ENCODE results near the gene SLC52A1. TPM values are rescaled to one million over a fixed set of nuclear protein-coding genes. Genes with fewer than 3 reads are reported as not detected.
A peak's percentile ranks its signal among the peaks of the same experiment; 100 is the strongest.

The SLC52A1 gene
- total RNA-seq, 4 donors from 2014 or later, result not detected

DNA sequence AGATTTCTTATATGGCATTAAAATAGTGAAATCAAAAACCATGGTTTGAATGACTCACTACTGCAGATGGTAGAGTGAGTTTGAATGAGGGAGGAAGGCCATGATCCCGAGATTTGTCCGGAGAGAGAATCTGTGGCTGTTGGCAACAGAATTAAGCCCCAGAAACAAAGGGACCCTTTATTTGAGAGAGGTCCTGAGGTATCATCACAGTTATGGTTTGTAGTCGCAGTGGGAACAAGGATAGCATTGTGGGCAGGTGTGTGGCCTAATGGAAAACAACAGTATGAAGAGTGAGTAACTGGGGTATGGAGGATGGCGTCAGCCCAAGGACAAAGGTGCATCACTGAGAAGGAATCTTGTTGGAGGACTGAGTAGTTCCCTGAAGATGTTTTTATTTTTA, 34.5 kb upstream of the SLC52A1 start:
- Histone ChIP-seq H3K9me3 (no peaks in the 10 kb centered on the region), H3K4me1 (no peaks in the 10 kb centered on the region), H3K36me3 (no peaks in the 10 kb centered on the region), H3K4me3 (no peak overlapping the region), H3K27me3 (no peaks in the 10 kb centered on the region), H3K27ac (no peak overlapping the region)
- WGBS, 2 donors, result 46 to 47% methylated on average over 4 of the region's 4 CpGs
- peak in 1 of 2 donors; percentile 27 for DNase-seq (ENCODE audit: low spot score in 2 of 2)
- no peak for TF ChIP-seq EP300 (IDR thresholded peaks at IDR 0.05)
- no peak for TF ChIP-seq CTCF (IDR thresholded peaks at IDR 0.05)
- TF ChIP-seq POLR2A (IDR thresholded peaks at IDR 0.05), result no peak

GRCh38 chr17:5068236-5068635, 33.0 kb upstream of the SLC52A1 start:
- H3K4me1 ChIP-seq, result no peaks in the 10 kb centered on the region
- no peaks in the 10 kb centered on the region for H3K9me3 ChIP-seq
- H3K36me3 ChIP-seq, result no peaks in the 10 kb centered on the region
- WGBS, 2 donors, result 85 to 89% methylated on average over 3 of the region's 3 CpGs
- no peak overlapping the region for H3K4me3 ChIP-seq
- H3K27me3 ChIP-seq, result no peaks in the 10 kb centered on the region
- TF ChIP-seq EP300 (IDR thresholded peaks at IDR 0.05) (no peak), POLR2A (IDR thresholded peaks at IDR 0.05) (no peak), CTCF (IDR thresholded peaks at IDR 0.05) (no peak)
- no peak for DNase-seq (ENCODE audit: low spot score in 2 of 2)
- no peak overlapping the region for H3K27ac ChIP-seq

- Histone ChIP-seq H3K4me1 (no peaks in the 10 kb centered on the region), H3K27me3 (no peaks in the 10 kb centered on the region), H3K27ac (no peak overlapping the region), H3K9me3 (no peaks in the 10 kb centered on the region), H3K4me3 (no peak overlapping the region), H3K36me3 (no peaks in the 10 kb centered on the region)
- DNase-seq (ENCODE audit: low spot score in 2 of 2), result no peak
- TF ChIP-seq EP300 (IDR thresholded peaks at IDR 0.05) (no peak), POLR2A (IDR thresholded peaks at IDR 0.05) (no peak), CTCF (IDR thresholded peaks at IDR 0.05) (no peak)
- 38 to 43% methylated on average over 1 of the region's 1 CpG for WGBS, 2 donors
Observed at GRCh38 chr17:5065227-5065744, 30.1 kb upstream of the SLC52A1 start.

DNA sequence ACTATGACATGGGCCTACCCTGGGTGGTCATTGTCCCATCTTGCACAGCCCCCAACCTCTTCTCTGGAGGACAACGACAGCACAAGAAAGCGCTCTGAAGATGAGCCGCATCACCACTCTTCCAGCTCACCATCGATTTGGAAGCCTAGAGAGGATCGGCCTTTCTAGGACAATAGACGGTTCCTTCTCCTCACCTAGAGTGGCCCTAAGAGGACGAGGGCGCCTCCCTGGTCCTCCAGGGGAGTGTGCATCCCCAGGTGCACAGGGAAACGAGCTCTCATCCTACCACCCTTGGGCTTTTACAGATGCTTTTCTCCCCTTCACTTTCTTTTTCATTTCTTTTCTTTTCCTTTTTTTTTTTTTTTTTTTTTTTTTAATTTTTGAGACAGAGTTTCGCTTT, 20.3 kb upstream of the SLC52A1 start:
- 84 to 86% methylated on average over 9 to 10 of the region's 10 CpGs for WGBS, 2 donors
- H3K9me3 ChIP-seq, result no peaks in the 10 kb centered on the region
- no peaks in the 10 kb centered on the region for H3K27me3 ChIP-seq
- H3K4me1 ChIP-seq, result peaks cover 0 to 1% (median 0%) of the 10 kb centered on the region in 4 donors
- TF ChIP-seq CTCF (IDR thresholded peaks at IDR 0.05) (no peak), EP300 (IDR thresholded peaks at IDR 0.05) (no peak), POLR2A (IDR thresholded peaks at IDR 0.05) (no peak)
- no peak overlapping the region for H3K4me3 ChIP-seq
- no peaks in the 10 kb centered on the region for H3K36me3 ChIP-seq
- no peak for DNase-seq (ENCODE audit: low spot score in 2 of 2)
- no peak overlapping the region for H3K27ac ChIP-seq

GRCh38 chr17:5050278-5050677, 15.1 kb upstream of the SLC52A1 start:
- 48 to 54% methylated on average over 9 of the region's 9 CpGs for WGBS, 2 donors
- Histone ChIP-seq H3K9me3 (no peaks in the 10 kb centered on the region), H3K4me3 (no peak overlapping the region), H3K4me1 (peaks cover 0 to 14% (median 4%) of the 10 kb centered on the region in 4 donors), H3K27ac (no peak overlapping the region), H3K27me3 (no peaks in the 10 kb centered on the region), H3K36me3 (no peaks in the 10 kb centered on the region)
- TF ChIP-seq EP300 (IDR thresholded peaks at IDR 0.05), result no peak
- no peak for TF ChIP-seq CTCF (IDR thresholded peaks at IDR 0.05)
- TF ChIP-seq POLR2A (IDR thresholded peaks at IDR 0.05), result no peak
- DNase-seq (ENCODE audit: low spot score in 2 of 2), result no peak

Data from tibial nerve (tissue), 4 donors.